Activated CD8-positive, alpha-beta memory T cell treated with anti-CD3 and anti-CD28 coated beads, Interleukin-2, amount 10 ng/mL, durations not matched to agents 7 days and 5 days (primary cell): Measurements from ENCODE around the gene PPT2. TPM values are rescaled to one million over a fixed set of nuclear protein-coding genes. Genes with fewer than 3 reads are reported as not detected.

Source experiments
- ATAC-seq: fragments of 150-1000 bp; cut with Tn5 transposase; one replicate; pipeline ENCODE4 v1.10.0; 2021; ENCODE audit warnings: moderate library complexity
- CTCF ChIA-PET: fragments of 350-600 bp; sonication (Branson Sonifier 250); formaldehyde crosslinking; loops from one replicate; lab custom pipeline; 2021; ENCODE audit warnings: antibody characterized with exemption; lab: Charles Lee
- DNase-seq: peaks from one replicate; pipeline ENCODE4 v3.0.0-alpha.2; 2020
- H3K27ac Mint-ChIP-seq: one replicate; pipeline ENCODE4 v1.8.0; 2021; ENCODE audit warnings: mild to moderate bottlenecking, mixed read lengths
- H3K27me3 Mint-ChIP-seq: one replicate; pipeline ENCODE4 v1.8.0; 2021; ENCODE audit warnings: mixed read lengths
- H3K36me3 Mint-ChIP-seq: one replicate; pipeline ENCODE4 v1.8.0; 2021; ENCODE audit warnings: mild to moderate bottlenecking, mixed read lengths
- H3K4me1 Mint-ChIP-seq: one replicate; pipeline ENCODE4 v1.8.0; 2021; ENCODE audit warnings: mixed read lengths
- H3K4me3 Mint-ChIP-seq: one replicate; pipeline ENCODE4 v1.8.0; 2021; ENCODE audit warnings: mild to moderate bottlenecking, moderate library complexity, mixed read lengths
- H3K9me3 Mint-ChIP-seq: one replicate; pipeline ENCODE4 v1.8.0; 2022; ENCODE audit warnings: low read depth, mixed read lengths
- total RNA-seq, 2 experiments: library from RNA; stranded (reverse); gene quantifications; one replicate each; pipeline ENCODE4 v1.2.3, GENCODE V29; 2021

Gene PPT2
- total RNA-seq, 2 experiments from 2014 or later = 13.9 to 21.9 TPM

GRCh38 chr6:32167154-32167760 is 13.3 kb downstream of the PPT2 start:
- CTCF ChIA-PET = no interaction called here
- Mint-ChIP-seq H3K4me3 (no peak overlapping the region), H3K4me1 (no peaks in the 10 kb centered on the region), H3K27ac (no peak overlapping the region), H3K36me3 (peaks cover 6% of the 10 kb centered on the region), H3K9me3 (no peaks in the 10 kb centered on the region), H3K27me3 (no peaks in the 10 kb centered on the region)
- DNase-seq (no peak), ATAC-seq (no peak)

GRCh38 chr6:32167761-32168262 is 13.9 kb downstream of the PPT2 start:
- CTCF ChIA-PET = no interaction called here
- ATAC-seq (no peak), DNase-seq (no peak)
- Mint-ChIP-seq H3K4me1 (peaks cover 3% of the 10 kb centered on the region), H3K4me3 (no peak overlapping the region), H3K27me3 (no peaks in the 10 kb centered on the region), H3K27ac (no peak overlapping the region), H3K36me3 (peaks cover 6% of the 10 kb centered on the region), H3K9me3 (no peaks in the 10 kb centered on the region)

GRCh38 chr6:32168350-32168749 is 14.4 kb downstream of the PPT2 start:
- DNase-seq (no peak), ATAC-seq (no peak)
- CTCF ChIA-PET = no interaction called here
- Mint-ChIP-seq H3K4me3 (no peak overlapping the region), H3K9me3 (no peaks in the 10 kb centered on the region), H3K27ac (peak overlapping the region; percentile 26), H3K4me1 (peaks cover 8% of the 10 kb centered on the region), H3K36me3 (peaks cover 6% of the 10 kb centered on the region), H3K27me3 (no peaks in the 10 kb centered on the region)

GRCh38 chr6:32168807-32169591 is 15.1 kb downstream of the PPT2 start:
- CTCF ChIA-PET = interaction anchor here (1.3 kb wide), 1 partner anchor 50 kb away, joined by 3 read pairs; no protein-coding TSS in a partner anchor
- peaks cover 6% of the 10 kb centered on the region for H3K36me3 Mint-ChIP-seq

GRCh38 chr6:32170294-32170693 is 16.4 kb downstream of the PPT2 start:
- CTCF ChIA-PET = no interaction called here
- ATAC-seq (no peak), DNase-seq (no peak)
- Mint-ChIP-seq H3K4me1 (peaks cover 28% of the 10 kb centered on the region), H3K36me3 (peaks cover 6% of the 10 kb centered on the region), H3K27ac (no peak overlapping the region), H3K9me3 (no peaks in the 10 kb centered on the region), H3K4me3 (no peak overlapping the region), H3K27me3 (no peaks in the 10 kb centered on the region)

More at GRCh38 chr6:32168807-32169591, 15.1 kb downstream of the PPT2 start:
- H3K4me3 Mint-ChIP-seq = no peak overlapping the region
- H3K9me3 Mint-ChIP-seq = no peaks in the 10 kb centered on the region
- DNase-seq (no peak), ATAC-seq (no peak)
- H3K27ac Mint-ChIP-seq = no peak overlapping the region
- H3K27me3 Mint-ChIP-seq = no peaks in the 10 kb centered on the region
- peaks cover 15% of the 10 kb centered on the region for H3K4me1 Mint-ChIP-seq

GRCh38 chr6:32171234-32171633 is 17.3 kb downstream of the PPT2 start:
- DNase-seq (no peak), ATAC-seq (no peak)
- H3K27me3 Mint-ChIP-seq = no peaks in the 10 kb centered on the region
- no peak overlapping the region for H3K27ac Mint-ChIP-seq
- H3K9me3 Mint-ChIP-seq = no peaks in the 10 kb centered on the region
- H3K4me1 Mint-ChIP-seq = peaks cover 30% of the 10 kb centered on the region
- CTCF ChIA-PET = interaction anchor here (0.7 kb wide), 1 partner anchor 24 kb away, joined by 3 read pairs; no protein-coding TSS in a partner anchor
- H3K4me3 Mint-ChIP-seq = no peak overlapping the region
- peaks cover 6% of the 10 kb centered on the region for H3K36me3 Mint-ChIP-seq

GRCh38 chr6:32173051-32173727 is 19.2 kb downstream of the PPT2 start:
- Mint-ChIP-seq H3K36me3 (peaks cover 4% of the 10 kb centered on the region), H3K4me3 (no peak overlapping the region), H3K4me1 (peaks cover 40% of the 10 kb centered on the region), H3K9me3 (no peaks in the 10 kb centered on the region), H3K27ac (peak overlapping the region; percentile 0), H3K27me3 (no peaks in the 10 kb centered on the region)
- DNase-seq = no peak
- no peak for ATAC-seq
- CTCF ChIA-PET = no interaction called here

GRCh38 chr6:32174416-32174815 is 20.5 kb downstream of the PPT2 start:
- Mint-ChIP-seq H3K27ac (no peak overlapping the region), H3K4me1 (peaks cover 48% of the 10 kb centered on the region), H3K4me3 (peak overlapping the region; percentile 93), H3K36me3 (peaks cover 8% of the 10 kb centered on the region), H3K27me3 (no peaks in the 10 kb centered on the region), H3K9me3 (no peaks in the 10 kb centered on the region)
- CTCF ChIA-PET = no interaction called here
- ATAC-seq (no peak), DNase-seq (no peak)

GRCh38 chr6:32175322-32175710 is 21.4 kb downstream of the PPT2 start:
- Mint-ChIP-seq H3K27me3 (no peaks in the 10 kb centered on the region), H3K4me1 (peaks cover 55% of the 10 kb centered on the region), H3K36me3 (peaks cover 7% of the 10 kb centered on the region), H3K4me3 (peak overlapping the region; percentile 93), H3K27ac (peak overlapping the region; percentile 94), H3K9me3 (no peaks in the 10 kb centered on the region)
- no peak for DNase-seq
- ATAC-seq = no peak
- CTCF ChIA-PET = no interaction called here

- ATAC-seq (peak; percentile 62), DNase-seq (peak; percentile 98)
- CTCF ChIA-PET = interaction anchor here (4.6 kb wide), 1 partner anchor 16 kb away, joined by 31 read pairs; the partner anchor contains the start of genes GPSM3 and PBX2
- peaks cover 12% of the 10 kb centered on the region for H3K36me3 Mint-ChIP-seq
- peaks cover 59% of the 10 kb centered on the region for H3K4me1 Mint-ChIP-seq
- peak within 1 kb of the TSS; percentile 94 for H3K27ac Mint-ChIP-seq
- H3K27me3 Mint-ChIP-seq = no peaks in the 10 kb centered on the region
- H3K9me3 Mint-ChIP-seq = no peaks in the 10 kb centered on the region
- peak within 1 kb of the TSS; percentile 93 for H3K4me3 Mint-ChIP-seq
These were observed 22.0 kb downstream of the PPT2 start, which contains the start of gene AGPAT1 for GRCh38 chr6:32175711-32176475. TSS of gene AGPAT1 (minus strand) at chr6:32176084. CDS start at chr6:32171496, 4,588 bp downstream.

- H3K4me1 Mint-ChIP-seq = peaks cover 62% of the 10 kb centered on the region
- no peaks in the 10 kb centered on the region for H3K9me3 Mint-ChIP-seq
- CTCF ChIA-PET = interaction anchor here (1.1 to 4.6 kb wide), 4 partner anchors 15 to 58 kb away, joined by 3 to 31 read pairs (median 8); partner anchors contain the start of genes GPSM3, PBX2 and PRRT1
- peak overlapping the region; percentile 94 for H3K27ac Mint-ChIP-seq
- H3K4me3 Mint-ChIP-seq = peak overlapping the region; percentile 93
- peaks cover 12% of the 10 kb centered on the region for H3K36me3 Mint-ChIP-seq
- no peaks in the 10 kb centered on the region for H3K27me3 Mint-ChIP-seq
- no peak for DNase-seq
- ATAC-seq = no peak
These were observed 22.7 kb downstream of the PPT2 start for GRCh38 chr6:32176476-32177182.

GRCh38 chr6:32177183-32177787 is 23.3 kb downstream of the PPT2 start:
- ATAC-seq (peak; percentile 2), DNase-seq (peak; percentile 67)
- H3K27me3 Mint-ChIP-seq = no peaks in the 10 kb centered on the region
- peaks cover 62% of the 10 kb centered on the region for H3K4me1 Mint-ChIP-seq
- H3K4me3 Mint-ChIP-seq = peak overlapping the region; percentile 93
- H3K9me3 Mint-ChIP-seq = no peaks in the 10 kb centered on the region
- CTCF ChIA-PET = interaction anchor here (1.1 to 4.6 kb wide), 4 partner anchors 15 to 58 kb away, joined by 3 to 31 read pairs (median 8); partner anchors contain the start of genes GPSM3, PBX2 and PRRT1
- peak overlapping the region; percentile 94 for H3K27ac Mint-ChIP-seq
- peaks cover 13% of the 10 kb centered on the region for H3K36me3 Mint-ChIP-seq
